PC-3 (cell line): ENCODE measurements around the gene ST3GAL3.

ENCODE experiments used
- EZH2 ChIP-seq: fragments of 300-600 bp; sonication (generic); IDR thresholded peaks from one replicate; pipeline ENCODE4 v1.6.1; 2017; ENCODE audit warnings: antibody characterized with exemption, mild to moderate bottlenecking, low read length; ENCODE audit not compliant: unreplicated experiment
- EZH2phosphoT487 ChIP-seq: fragments of 300-600 bp; sonication (generic); IDR thresholded peaks from 2 replicates; pipeline ENCODE4 v1.6.1; 2018; ENCODE audit warnings: mild to moderate bottlenecking, antibody characterized with exemption, low read length, borderline replicate concordance
- TF ChIP-seq, protein P1 (sequence below): fragments of 300-600 bp; sonication (generic); conservative IDR thresholded peaks from 2 replicates; pipeline ENCODE4 v1.5.1; 2017; ENCODE audit warnings: antibody characterized with exemption, low read depth, mild to moderate bottlenecking, low read length

DNA sequence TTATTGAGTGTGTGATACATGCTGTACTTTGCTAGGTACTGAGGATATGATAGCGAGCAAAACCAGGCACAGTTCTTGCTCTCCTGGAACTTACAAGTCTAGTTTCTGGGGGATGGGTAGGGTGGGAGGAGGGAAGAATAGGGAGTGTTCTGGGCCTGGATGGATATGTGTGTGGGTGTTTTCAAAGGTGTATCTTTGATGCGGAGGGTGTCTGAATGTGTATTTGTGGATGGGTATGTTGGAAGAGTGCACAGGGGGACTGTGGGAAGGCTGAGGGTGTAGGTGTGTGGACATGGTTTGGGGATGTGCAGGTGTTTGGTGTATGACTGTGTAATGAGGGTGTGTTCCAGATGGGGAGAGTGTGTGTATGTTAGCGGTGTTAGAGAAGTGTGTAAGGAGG is 258.0 kb downstream of the ST3GAL3 start:
- no peak for TF ChIP-seq EZH2
- TF ChIP-seq, protein P1, sequence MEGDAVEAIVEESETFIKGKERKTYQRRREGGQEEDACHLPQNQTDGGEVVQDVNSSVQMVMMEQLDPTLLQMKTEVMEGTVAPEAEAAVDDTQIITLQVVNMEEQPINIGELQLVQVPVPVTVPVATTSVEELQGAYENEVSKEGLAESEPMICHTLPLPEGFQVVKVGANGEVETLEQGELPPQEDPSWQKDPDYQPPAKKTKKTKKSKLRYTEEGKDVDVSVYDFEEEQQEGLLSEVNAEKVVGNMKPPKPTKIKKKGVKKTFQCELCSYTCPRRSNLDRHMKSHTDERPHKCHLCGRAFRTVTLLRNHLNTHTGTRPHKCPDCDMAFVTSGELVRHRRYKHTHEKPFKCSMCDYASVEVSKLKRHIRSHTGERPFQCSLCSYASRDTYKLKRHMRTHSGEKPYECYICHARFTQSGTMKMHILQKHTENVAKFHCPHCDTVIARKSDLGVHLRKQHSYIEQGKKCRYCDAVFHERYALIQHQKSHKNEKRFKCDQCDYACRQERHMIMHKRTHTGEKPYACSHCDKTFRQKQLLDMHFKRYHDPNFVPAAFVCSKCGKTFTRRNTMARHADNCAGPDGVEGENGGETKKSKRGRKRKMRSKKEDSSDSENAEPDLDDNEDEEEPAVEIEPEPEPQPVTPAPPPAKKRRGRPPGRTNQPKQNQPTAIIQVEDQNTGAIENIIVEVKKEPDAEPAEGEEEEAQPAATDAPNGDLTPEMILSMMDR, result no peak
- TF ChIP-seq EZH2phosphoT487, result no peak
